ENCODE results near the gene CLEC2L.

- TF ChIP-seq EZH2phosphoT487 (IDR thresholded peaks at IDR 0.05; ENCODE audit: borderline replicate concordance, low read depth) (no peak), CTCF (IDR thresholded peaks at IDR 0.05) (no peak), FOXJ3 (CRISPR knock-in tag; IDR thresholded peaks at IDR 0.05) (no peak)
- TF ChIP-seq, protein P1, sequence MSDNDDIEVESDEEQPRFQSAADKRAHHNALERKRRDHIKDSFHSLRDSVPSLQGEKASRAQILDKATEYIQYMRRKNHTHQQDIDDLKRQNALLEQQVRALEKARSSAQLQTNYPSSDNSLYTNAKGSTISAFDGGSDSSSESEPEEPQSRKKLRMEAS (IDR thresholded peaks at IDR 0.05; ENCODE audit: low read depth): no peak
- TF ChIP-seq, protein P2, sequence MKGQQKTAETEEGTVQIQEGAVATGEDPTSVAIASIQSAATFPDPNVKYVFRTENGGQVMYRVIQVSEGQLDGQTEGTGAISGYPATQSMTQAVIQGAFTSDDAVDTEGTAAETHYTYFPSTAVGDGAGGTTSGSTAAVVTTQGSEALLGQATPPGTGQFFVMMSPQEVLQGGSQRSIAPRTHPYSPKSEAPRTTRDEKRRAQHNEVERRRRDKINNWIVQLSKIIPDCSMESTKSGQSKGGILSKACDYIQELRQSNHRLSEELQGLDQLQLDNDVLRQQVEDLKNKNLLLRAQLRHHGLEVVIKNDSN (IDR thresholded peaks at IDR 0.05; ENCODE audit: borderline replicate concordance, low read depth): no peak
These were observed 25.0 kb downstream of the CLEC2L start for GRCh38 chr7:139548302-139549028.
